NB4 (cell line): ENCODE data around the gene ODAD3.
A peak's percentile ranks its signal among the peaks of the same experiment; 100 is the strongest.

Experiments used
- MAX ChIP-seq: IDR thresholded peaks from 2 replicates; pipeline ENCODE4 v1.6.1; 2011; ENCODE audit warnings: low read depth, low read length
- POLR2A ChIP-seq: IDR thresholded peaks from 2 replicates; pipeline ENCODE4 v1.6.1; 2011; ENCODE audit warnings: mild to moderate bottlenecking; ENCODE audit not compliant: insufficient read length; ENCODE audit errors: extremely low read depth
- TF ChIP-seq, protein P1 (sequence below): IDR thresholded peaks from one replicate; pipeline ENCODE4 v1.5.1; 2012; ENCODE audit warnings: low read depth, low read length

- TF ChIP-seq POLR2A (no peak), MAX (no peak)
- TF ChIP-seq, protein P1, sequence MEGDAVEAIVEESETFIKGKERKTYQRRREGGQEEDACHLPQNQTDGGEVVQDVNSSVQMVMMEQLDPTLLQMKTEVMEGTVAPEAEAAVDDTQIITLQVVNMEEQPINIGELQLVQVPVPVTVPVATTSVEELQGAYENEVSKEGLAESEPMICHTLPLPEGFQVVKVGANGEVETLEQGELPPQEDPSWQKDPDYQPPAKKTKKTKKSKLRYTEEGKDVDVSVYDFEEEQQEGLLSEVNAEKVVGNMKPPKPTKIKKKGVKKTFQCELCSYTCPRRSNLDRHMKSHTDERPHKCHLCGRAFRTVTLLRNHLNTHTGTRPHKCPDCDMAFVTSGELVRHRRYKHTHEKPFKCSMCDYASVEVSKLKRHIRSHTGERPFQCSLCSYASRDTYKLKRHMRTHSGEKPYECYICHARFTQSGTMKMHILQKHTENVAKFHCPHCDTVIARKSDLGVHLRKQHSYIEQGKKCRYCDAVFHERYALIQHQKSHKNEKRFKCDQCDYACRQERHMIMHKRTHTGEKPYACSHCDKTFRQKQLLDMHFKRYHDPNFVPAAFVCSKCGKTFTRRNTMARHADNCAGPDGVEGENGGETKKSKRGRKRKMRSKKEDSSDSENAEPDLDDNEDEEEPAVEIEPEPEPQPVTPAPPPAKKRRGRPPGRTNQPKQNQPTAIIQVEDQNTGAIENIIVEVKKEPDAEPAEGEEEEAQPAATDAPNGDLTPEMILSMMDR: peak; percentile 30
Observed at GRCh38 chr19:11452620-11453310, 17.8 kb upstream of the ODAD3 start.
